Esophagus muscularis mucosa (tissue), 4 donors: Measurements from ENCODE around the gene PML. TPM values are rescaled to one million over a fixed set of nuclear protein-coding genes. Genes with fewer than 3 reads are reported as not detected.
A peak's percentile ranks its signal among the peaks of the same experiment; 100 is the strongest.

Experiments
- DNase-seq: peaks from one replicate; pipeline ENCODE4 v3.0.0-alpha.2; 2017; ENCODE audit errors: extremely low spot score
- H3K27ac ChIP-seq, 4 donors: fragments of 200-600 bp; sonication (generic); replicated peaks in 1 of 4; 1 replicate in 3 of 4; 2 replicates in 1 of 4; pipeline ENCODE4 v1.5.1; 2016 to 2019; ENCODE audit warnings: mild to moderate bottlenecking in 1 of 4
- H3K27me3 ChIP-seq, 4 donors: fragments of 200-600 bp; sonication (generic); one replicate each; pipeline versions ENCODE4 v1.5.1 to v1.6.0; 2016 to 2019
- H3K36me3 ChIP-seq, 4 donors: fragments of 200-600 bp; sonication (generic); one replicate each; pipeline ENCODE4 v1.5.1; 2016 to 2019
- H3K4me1 ChIP-seq, 4 donors: fragments of 200-600 bp; sonication (generic); one replicate each; pipeline ENCODE4 v1.5.1; 2016 to 2019
- H3K4me3 ChIP-seq, 4 donors: fragments of 200-600 bp; sonication (generic); 1 replicate in 2 of 4; 2 replicates in 2 of 4; pipeline ENCODE4 v1.5.1; 2016 to 2019; ENCODE audit warnings: mild to moderate bottlenecking in 4 of 4, moderate library complexity in 1 of 4
- H3K9me3 ChIP-seq, 4 donors: fragments of 200-600 bp; sonication (generic); 1 replicate in 3 of 4; 2 replicates in 1 of 4; pipeline ENCODE4 v1.5.1; 2016 to 2019
- EP300 ChIP-seq: sonication (generic); formaldehyde crosslinking; IDR thresholded peaks from one replicate; pipeline ENCODE4 v1.6.1; 2017; ENCODE audit warnings: antibody characterized with exemption
- POLR2A ChIP-seq: fragments of 450-650 bp; IDR thresholded peaks from one replicate; pipeline ENCODE4 v1.6.1; 2017; ENCODE audit warnings: antibody characterized with exemption, moderate library complexity, mild to moderate bottlenecking, low read depth
- POLR2AphosphoS5 ChIP-seq, 2 donors: sonication (generic); formaldehyde crosslinking; IDR thresholded peaks; one replicate each; pipeline ENCODE4 v1.6.1; 2017; ENCODE audit warnings: antibody characterized with exemption in 2 of 2
- WGBS: methylation state at CpG from one replicate; pipeline ENCODE4 v1.1.5; 2018; 5-methylcytosine and 5-hydroxymethylcytosine counted together
- intact Hi-C: fragments of 100-400 bp; cut with DNase I; formaldehyde crosslinking; loops from one replicate; pipeline ENCODE4 v1.15.1; 2023
- total RNA-seq, 4 donors: library from RNA; depleted of rRNA; stranded (reverse); fragments of >200 nt; gene quantifications; one replicate each; pipeline versions ENCODE4 v1.1.0 to v1.2.1, GENCODE V29; 2016
- TF ChIP-seq, protein P1 (sequence below), 3 experiments: fragments of 200-600 bp in 2 of 3; fragments of 450-650 bp in 1 of 3; sonication (generic) in 2 of 3; IDR thresholded peaks; one replicate each; pipeline ENCODE4 v1.5.1; 2017 to 2019; ENCODE audit warnings: antibody characterized with exemption in 3 of 3, mild to moderate bottlenecking in 2 of 3, moderate library complexity in 1 of 3

PML gene
- total RNA-seq, 4 donors from 2014 or later, result 48.0 to 61.6 (median 57.2) TPM

DNA sequence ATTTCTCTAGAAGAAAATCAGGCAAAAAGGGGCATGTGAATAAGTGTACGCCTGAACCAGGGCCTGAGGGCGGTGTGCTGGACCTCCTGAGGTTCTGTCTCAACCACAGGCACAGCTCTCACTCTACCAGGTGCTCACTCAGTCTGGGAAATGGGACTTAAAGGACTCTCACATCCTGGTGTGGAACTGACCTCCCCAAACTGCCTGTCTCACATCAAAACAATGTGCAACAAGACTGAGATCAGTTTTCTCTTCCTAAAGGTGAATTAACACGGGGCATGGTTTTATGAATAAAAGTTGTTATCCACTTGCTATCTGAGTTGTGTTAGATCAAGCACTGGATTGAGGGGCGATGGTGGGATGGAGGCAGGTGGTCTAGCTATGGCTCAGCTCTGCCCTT lies 7.3 kb upstream of the PML start:
- H3K4me1 ChIP-seq, result peaks cover 93 to 98% (median 97%) of the 10 kb centered on the region in 4 donors
- TF ChIP-seq EP300 (no peak), POLR2AphosphoS5 (IDR thresholded peaks at IDR 0.05) (no peak)
- no peak for DNase-seq

DNA sequence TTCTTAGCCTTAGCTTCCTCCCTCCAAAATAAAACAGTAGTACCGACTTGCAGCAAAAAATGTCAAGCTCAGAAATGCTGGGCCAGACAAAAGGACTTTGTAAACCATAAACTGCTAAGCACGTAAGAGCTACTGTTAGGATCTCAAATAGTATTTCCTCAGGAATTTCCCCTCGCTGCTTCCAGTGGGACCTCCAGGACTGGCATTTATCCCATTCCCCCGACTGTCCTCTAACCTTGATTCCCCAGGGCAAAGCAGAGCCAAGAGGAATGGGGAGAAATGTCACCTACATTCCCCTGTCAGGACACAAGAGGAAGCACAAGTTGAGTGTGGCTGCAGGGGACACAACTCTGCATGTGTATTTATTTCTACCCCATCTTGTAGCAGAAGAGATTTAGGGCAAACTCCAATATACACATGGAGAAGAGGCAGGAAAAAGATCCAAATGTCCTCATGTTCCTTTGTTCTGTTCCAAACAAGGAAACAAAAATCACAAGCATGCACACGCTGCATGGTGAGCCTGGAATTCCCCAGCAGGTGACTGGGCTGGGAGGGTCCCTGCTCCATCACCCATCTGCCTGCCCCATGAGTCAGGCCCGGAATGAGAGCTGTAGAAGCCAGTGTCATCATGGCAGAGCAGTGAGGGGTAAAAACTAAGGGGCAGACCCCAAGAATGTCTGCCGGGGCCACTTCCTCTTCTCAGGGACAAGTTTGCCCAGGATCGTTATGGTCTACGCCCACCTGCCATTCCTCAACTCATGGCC lies 6.7 kb upstream of the PML start:
- no peak for DNase-seq
- Histone ChIP-seq H3K4me3 (no peak overlapping the region), H3K27me3 (no peaks in the 10 kb centered on the region), H3K27ac (peak overlapping the region; percentile 85 to 97 (median 85)), H3K36me3 (peaks cover 0 to 44% (median 23%) of the 10 kb centered on the region in 4 donors), H3K4me1 (peaks cover 91 to 98% (median 97%) of the 10 kb centered on the region in 4 donors), H3K9me3 (no peaks in the 10 kb centered on the region)
- intact Hi-C loops, result no loop called here
- TF ChIP-seq POLR2AphosphoS5 (IDR thresholded peaks at IDR 0.05) (peak in 1 of 2 donors; percentile 12), POLR2A (no peak)
- WGBS, result 64% methylated on average over 8 of the region's 9 CpGs

More for the DNA sequence above, 7.3 kb upstream of the PML start:
- Histone ChIP-seq H3K27me3 (no peaks in the 10 kb centered on the region), H3K27ac (peak overlapping the region; percentile 85 to 97 (median 85)), H3K36me3 (peaks cover 0 to 44% (median 23%) of the 10 kb centered on the region in 4 donors), H3K9me3 (no peaks in the 10 kb centered on the region), H3K4me3 (no peak overlapping the region)
- intact Hi-C loops, result no loop called here
- 85% methylated on average over 4 of the region's 4 CpGs for WGBS

DNA sequence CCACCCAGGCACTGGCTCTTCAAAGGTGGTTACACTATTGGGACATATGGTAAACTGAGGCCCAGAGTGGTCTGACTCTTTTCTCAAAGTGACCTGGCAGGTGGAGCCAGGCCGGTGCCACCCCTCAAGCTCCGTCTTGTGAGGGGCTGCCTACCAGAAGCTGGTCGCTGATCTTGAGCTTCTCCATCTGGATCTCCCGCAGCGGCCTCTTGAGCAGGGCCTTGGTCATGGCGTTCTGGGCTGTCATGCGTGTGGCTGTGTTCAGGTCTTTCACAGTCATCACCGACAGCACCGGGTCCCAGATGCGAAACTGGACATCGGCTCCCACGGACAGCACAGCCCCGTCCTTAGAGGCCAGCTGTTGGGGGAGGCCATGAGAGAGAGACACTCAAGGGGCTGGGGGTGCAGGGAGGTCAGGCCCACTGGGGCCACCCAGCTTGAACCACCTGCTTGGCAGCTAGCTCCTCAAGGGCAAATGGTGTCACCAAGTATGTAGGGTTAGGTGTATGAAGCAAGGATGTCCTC lies 6.0 kb upstream of the PML start:
- Histone ChIP-seq H3K36me3 (peaks cover 0 to 44% (median 23%) of the 10 kb centered on the region in 4 donors), H3K27me3 (no peaks in the 10 kb centered on the region), H3K4me3 (no peak overlapping the region), H3K4me1 (peaks cover 91 to 98% (median 97%) of the 10 kb centered on the region in 4 donors), H3K27ac (peak overlapping the region; percentile 85 to 97 (median 85)), H3K9me3 (no peaks in the 10 kb centered on the region)
- intact Hi-C loops, result no loop called here
- no peak for DNase-seq
- no CpG with 5 or more reads among the region's 13 CpGs for WGBS
- TF ChIP-seq POLR2A (no peak), EP300 (no peak), POLR2AphosphoS5 (IDR thresholded peaks at IDR 0.05) (no peak)
- TF ChIP-seq, protein P1, sequence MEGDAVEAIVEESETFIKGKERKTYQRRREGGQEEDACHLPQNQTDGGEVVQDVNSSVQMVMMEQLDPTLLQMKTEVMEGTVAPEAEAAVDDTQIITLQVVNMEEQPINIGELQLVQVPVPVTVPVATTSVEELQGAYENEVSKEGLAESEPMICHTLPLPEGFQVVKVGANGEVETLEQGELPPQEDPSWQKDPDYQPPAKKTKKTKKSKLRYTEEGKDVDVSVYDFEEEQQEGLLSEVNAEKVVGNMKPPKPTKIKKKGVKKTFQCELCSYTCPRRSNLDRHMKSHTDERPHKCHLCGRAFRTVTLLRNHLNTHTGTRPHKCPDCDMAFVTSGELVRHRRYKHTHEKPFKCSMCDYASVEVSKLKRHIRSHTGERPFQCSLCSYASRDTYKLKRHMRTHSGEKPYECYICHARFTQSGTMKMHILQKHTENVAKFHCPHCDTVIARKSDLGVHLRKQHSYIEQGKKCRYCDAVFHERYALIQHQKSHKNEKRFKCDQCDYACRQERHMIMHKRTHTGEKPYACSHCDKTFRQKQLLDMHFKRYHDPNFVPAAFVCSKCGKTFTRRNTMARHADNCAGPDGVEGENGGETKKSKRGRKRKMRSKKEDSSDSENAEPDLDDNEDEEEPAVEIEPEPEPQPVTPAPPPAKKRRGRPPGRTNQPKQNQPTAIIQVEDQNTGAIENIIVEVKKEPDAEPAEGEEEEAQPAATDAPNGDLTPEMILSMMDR (IDR thresholded peaks at IDR 0.05), result no peak

DNA sequence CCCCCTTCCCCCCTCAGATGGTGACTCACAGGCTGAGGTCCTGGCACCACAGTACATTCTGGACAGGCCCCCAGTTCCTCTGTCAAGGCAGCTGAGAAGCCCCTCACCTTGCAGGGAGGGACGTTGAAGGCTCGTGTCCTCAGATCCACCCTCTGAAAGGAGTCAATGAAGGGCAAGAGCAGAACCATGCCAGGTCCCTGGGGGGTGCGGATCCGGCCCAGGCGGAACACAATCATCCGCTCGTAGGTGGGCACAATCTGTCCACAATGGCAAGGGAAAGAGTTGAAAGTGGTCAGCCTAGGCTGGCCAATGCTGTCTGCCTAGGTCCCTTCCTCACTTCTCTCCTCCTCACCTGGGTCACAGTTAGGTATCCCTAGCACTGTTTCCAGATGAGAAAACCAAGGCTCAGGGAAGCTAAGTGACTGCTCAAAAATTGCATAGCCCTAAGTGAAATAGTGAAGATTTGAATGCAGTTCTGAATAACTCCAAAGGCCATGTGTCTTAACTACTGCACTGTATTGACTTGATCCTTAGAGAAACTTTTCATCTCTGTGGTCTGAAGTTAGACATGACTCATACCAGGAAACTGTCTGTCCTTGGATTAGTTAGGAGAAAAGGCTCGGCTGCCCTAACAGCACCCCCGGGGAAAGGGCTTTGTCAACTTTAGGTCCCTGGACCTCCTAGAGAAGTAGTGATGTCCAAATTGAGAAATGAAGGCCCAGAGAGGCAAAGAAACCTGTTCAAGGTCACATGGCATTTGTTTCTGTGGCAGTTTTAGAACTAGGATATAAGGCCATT lies 5.3 kb upstream of the PML start:
- H3K27ac ChIP-seq, result peak overlapping the region; percentile 85 to 97 (median 85)
- DNase-seq, result no peak
- no peak overlapping the region for H3K4me3 ChIP-seq
- no peaks in the 10 kb centered on the region for H3K27me3 ChIP-seq
- 85% methylated on average over 9 of the region's 9 CpGs for WGBS
- no peak for TF ChIP-seq EP300
- TF ChIP-seq, protein P1 (IDR thresholded peaks at IDR 0.05), result no peak
- no peak for TF ChIP-seq POLR2A
- no peak for TF ChIP-seq POLR2AphosphoS5 (IDR thresholded peaks at IDR 0.05)
- peaks cover 91 to 98% (median 97%) of the 10 kb centered on the region in 4 donors for H3K4me1 ChIP-seq
- no peaks in the 10 kb centered on the region for H3K9me3 ChIP-seq
- intact Hi-C loops, result no loop called here
- H3K36me3 ChIP-seq, result peaks cover 0 to 44% (median 20%) of the 10 kb centered on the region in 4 donors

DNA sequence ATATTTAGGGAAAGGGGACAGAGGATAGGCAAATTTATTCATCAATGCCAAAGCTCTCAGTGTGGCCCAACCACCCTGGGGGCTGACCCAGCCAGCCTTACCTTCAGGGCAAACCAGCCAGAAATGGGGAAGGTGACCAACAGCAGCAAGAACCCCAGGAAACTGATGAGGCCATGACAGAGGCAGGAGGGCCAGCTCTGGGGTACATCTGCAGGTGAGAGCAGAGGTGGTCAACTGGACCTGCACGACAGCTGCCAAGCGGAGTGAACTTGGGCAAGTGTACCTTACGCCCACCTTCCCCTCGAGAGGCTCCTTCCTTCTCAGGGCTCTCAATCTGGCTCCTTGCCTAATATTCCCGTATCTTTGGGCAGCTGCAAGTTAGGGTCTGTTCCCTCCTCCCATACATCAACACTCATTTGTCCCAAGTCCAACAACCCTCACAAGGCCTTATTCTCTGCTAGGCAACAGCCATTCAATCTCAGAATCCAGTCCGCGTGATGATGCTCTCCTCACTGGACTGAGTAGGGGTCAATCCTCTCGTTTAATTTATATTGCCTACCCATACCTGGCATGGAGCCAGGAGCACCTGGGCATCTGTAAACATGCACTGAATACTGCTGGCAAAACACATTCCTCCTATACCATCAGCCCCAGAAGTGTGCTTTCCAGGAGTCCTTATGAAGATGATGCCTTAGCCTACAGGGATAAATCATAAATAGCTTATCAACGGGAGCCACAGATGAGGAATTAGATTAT lies 4.1 kb upstream of the PML start:
- Histone ChIP-seq H3K27ac (peak overlapping the region; percentile 81 to 97 (median 85)), H3K36me3 (peaks cover 0 to 36% (median 16%) of the 10 kb centered on the region in 4 donors), H3K4me3 (peak overlapping the region in 1 of 4 donors; percentile 76), H3K4me1 (peaks cover 80 to 92% (median 89%) of the 10 kb centered on the region in 4 donors), H3K9me3 (no peaks in the 10 kb centered on the region), H3K27me3 (no peaks in the 10 kb centered on the region)
- TF ChIP-seq, protein P1 (IDR thresholded peaks at IDR 0.05), result no peak
- TF ChIP-seq POLR2AphosphoS5 (IDR thresholded peaks at IDR 0.05) (no peak), POLR2A (no peak), EP300 (no peak)
- intact Hi-C loops, result no loop called here
- DNase-seq, result no peak
- 71% methylated on average over 9 of the region's 9 CpGs for WGBS
